GM19099 (cell line): ENCODE measurements around the gene UBN1.

ENCODE experiments used
- POLR2A ChIP-seq: IDR thresholded peaks from 3 replicates; pipeline ENCODE4 v1.6.1; 2011; ENCODE audit warnings: low read depth; ENCODE audit not compliant: insufficient read length; ENCODE audit errors: extremely low read depth

Gene UBN1

DNA sequence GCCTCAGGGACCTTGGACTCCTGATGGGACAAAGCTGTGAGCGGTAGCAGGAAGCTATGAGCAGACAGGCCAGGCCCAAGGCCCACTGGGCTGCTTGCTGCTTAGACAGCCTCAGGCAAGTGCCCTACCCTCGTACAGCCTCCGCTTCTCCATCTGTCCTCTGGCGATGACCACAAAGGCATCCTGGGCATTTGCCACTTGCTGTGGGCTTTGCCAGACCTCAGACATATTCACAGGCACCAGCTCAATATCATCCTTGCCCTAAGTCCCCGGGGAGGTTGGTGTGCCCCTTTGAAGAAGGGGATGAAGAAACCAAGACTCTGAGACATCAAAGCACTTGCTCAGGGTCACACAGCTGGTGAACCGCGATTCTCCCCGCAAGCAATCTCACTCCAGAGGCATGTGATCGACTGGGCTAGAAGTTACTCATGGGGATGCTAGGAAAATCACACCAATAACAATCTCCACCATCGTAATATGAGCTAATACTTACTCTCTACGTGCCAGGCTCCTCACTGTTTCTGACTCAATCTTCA is 68.0 kb downstream of the UBN1 start:
- no peak for TF ChIP-seq POLR2A

DNA sequence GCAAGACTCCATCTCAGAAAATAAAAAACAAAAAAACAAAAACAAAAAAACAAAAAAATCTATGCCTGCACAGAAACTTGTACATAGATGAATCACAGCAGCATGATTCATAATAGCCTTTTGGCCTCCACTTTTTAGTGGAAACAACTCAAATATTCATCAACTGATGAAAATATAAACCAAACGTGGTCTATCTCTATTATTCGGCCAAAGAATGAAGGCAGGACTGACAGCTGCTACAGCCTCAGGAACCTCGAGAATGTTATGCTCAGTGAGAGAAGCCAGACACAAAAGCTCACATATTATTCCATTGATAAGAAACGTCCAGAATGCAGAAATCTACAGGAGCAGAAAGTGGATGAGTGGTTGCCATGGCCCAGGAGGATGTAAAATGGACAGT is 69.8 kb downstream of the UBN1 start:
- no peak for TF ChIP-seq POLR2A

DNA sequence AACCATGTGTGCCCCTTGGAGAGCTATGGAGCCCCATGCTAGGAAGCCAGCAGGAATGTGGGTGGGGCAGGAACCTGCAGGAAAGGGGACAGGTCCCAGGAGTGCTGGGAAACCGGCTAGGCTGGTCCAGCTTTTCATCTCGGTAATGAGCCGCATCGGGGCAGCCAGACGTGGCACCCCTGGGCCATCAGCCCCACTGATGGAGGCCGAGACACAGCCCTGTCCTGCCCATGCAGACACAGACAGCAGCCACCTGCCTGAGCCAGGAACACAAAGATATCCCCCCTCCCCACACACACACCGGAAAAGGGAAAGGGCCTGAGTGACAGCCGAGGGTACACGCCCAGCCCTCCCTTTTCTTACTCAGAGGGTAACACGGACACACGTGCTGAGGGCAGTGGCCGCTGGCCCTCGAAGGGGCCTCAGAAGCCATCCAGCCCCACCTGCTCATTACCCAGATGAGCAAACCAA is 71.5 kb downstream of the UBN1 start:
- no peak for TF ChIP-seq POLR2A

DNA sequence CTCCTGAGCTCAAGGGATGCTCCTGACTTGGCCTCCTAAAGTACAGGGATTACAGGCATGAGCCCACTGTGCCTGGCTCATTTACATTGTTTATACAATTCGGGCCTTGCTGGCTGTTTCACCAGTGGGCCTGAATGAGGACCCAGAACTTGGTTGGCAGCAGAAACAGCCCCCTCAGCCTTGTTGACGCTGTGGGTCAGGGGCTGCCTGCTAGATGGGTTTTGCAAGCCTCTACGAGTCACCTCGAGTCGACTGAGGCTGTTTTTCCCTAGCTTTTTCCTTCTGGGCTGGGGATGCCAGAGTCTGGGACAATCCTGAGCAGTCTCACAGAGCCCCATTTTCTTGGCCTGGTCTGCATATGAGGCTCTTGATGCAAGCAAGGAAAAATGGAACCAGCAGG is 73.5 kb downstream of the UBN1 start:
- no peak for TF ChIP-seq POLR2A

DNA sequence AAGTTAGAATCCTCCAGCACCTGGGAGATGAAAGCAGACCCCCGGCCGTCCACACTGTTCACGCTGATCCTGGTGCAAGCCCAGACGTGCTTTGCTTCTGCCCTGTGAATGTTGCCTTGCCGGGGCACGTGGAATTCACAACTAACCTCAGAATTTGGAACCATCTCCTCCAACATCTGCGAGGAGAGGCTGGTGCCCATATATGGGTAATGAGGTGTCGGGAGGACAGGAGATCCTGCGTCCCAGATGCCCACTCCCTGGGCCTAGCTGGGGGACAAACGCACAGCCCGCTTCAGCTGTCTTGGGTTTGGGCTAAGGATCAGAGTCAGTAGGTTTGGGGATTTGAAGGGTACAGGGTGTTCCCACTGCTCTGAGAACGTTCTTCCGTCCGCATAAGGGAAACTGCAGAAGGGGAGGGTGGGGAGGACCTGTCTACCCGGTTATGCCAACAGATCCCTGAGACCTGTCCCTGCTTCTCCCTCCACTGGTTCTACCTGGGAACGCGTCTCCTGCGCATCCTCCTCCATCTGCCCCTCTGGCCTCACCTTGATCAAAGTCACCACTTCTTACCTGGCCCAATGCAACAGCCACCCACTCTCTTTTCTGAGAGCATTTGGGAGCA is 75.6 kb downstream of the UBN1 start:
- no peak for TF ChIP-seq POLR2A

DNA sequence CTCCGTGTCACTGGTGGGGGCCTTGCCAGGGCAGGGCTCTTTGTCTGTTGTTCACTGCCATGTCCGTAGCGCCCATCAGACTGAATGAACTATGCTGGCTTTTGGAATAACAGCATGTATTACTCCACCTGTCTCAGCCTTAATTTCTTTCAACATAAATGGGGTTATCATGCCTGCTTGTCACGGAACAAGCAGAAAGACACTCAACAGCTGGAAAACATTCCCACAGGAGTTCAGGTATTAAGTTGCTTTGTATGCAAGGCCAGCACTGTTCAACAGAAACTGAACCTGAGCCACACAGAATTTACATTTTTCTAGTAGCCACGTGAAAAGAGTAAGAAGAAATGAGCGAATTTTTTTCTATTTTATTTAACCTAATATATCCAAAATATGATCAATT is 76.6 kb downstream of the UBN1 start:
- TF ChIP-seq POLR2A = no peak

DNA sequence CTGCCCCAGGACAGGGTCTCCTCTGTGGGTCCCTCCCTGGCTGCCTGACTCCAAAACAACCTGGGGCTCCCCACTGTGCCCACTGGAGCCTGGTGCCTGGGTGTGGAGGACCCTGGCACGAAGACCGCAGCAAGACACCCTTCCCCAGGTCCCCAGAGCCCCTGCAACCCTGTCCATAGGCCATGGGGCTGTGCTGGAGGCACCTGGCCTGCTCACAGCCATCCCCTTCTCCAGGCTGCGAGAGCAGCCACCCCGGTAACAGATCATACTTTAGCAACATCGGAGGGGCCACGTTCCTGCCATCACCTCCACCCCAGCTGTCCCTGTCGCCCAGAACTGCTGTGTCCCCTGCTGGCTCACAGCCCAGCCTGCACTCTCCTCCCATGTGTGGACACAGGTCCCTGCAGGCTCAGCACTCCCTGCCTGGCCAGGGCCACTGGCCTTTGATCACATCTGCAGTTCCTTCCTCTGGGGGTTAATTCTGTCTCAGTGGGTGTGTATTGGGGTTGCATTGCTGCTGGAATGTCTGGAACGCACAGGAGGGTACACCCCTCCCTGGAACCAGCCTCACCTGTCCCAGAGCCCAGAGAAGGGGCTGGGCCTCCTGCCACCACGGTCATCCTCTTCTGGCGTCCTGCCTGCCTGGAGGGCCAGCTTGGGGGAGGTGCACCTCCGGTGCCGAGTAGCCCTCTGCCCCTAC is 77.5 kb downstream of the UBN1 start:
- no peak for TF ChIP-seq POLR2A

DNA sequence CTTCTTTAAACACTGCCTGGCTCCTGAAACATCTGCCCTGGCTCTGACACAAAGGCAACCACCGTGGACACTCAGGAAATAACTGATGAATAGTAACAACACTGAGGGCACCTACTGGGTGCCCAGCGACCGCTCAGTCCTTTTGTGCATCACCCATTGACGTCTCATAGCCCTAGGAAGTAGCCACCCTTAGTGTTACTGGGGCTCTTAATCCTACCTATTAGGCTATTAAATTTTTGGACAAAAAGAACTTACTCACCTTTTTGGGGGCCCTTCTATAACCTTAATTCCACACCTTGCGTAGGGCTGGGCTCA is 78.0 kb downstream of the UBN1 start:
- TF ChIP-seq POLR2A = no peak

DNA sequence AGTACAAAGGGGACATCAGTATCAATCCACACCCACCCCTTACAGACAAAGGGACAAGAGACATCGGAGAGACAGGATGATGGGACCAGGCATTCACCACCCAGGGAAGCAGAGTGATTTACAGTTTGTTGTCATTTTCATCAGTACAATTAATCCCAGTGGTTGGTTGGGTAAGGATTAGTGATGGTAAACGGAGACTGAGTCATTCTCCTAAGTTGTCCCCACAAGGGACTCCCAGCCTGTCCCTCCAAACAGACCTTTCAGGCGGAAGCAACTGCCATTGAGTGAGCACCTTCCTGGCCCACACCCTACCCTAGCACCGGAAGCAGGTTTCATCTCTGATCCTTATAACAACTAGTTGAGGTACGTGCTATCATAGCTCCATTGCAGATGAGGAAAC is 78.5 kb downstream of the UBN1 start:
- TF ChIP-seq POLR2A = no peak

DNA sequence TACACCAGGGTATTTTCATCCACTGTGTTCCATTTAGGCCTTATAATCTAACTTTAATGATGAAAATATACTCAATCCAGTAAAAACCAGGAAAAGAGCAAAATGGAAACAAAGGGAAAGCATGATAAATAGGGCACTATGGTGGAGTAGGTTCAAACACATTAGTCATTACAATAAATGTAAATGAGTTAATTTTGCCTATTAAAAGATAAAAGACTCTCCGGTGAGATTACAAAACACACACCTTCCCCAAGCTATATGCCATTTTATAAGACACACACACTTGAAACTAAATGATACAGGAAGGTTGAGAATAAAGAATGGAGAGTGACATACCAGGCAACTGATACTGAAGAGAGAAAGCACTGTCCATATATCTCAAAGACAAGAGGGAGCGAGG is 79.6 kb downstream of the UBN1 start:
- TF ChIP-seq POLR2A = no peak

DNA sequence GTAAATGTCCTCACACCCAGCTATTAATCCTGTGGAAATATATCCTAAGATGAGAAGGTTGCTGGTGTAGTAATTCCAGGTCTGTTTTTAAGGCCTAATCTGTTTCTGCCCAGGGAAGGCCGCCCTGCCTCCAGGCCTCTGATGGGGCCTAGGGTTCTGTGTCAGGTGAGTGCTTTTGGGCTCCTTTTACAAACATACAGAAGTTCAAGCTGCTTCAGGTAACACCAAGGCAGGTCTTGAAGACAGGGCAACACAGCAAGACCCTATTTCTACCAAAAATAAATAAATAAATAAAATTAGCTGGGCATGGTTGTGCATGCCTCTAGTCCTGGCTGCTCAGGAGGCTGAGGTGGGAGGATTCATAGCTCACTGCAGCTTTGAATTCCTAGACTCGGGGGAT is 80.4 kb downstream of the UBN1 start:
- TF ChIP-seq POLR2A = no peak

DNA sequence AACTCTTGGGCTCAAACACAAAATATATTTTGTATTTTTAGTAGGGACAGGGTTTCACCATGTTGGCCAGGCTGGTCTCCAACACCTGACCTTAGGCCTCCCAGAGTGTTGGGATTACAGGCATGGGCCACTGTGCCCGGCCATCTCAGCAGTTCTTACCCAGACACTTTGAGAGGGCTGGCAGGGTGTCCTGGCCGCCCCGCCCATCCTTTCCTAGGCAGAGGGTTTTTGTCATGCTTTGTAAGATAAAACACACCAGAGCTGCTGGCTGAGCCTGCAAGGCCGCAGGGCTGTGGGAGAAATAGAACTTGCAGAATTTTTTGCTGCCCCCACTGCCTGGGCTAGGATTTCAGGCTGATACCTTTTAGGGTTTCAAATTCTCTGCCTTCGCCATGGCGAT is 80.9 kb downstream of the UBN1 start:
- TF ChIP-seq POLR2A = no peak

DNA sequence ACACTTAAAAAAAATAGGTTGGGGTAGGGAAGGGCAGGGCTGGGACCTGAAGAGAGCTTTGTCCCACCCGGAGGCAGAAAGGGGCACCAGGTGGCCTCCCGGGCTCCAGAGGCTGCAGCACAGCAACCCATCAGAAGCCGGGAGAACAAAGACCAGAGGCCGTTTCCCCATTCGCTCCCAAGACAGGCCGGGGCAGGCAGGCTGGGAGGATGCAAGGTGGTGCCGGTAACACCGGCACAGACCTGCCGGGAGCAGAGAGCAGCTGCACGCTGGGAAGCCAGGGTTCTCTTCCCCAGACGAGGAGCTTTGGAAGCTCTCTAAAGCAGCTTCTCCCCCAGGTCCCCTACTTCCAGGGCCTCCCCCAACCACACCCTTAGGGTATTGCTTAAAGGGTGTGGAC is 84.1 kb downstream of the UBN1 start:
- TF ChIP-seq POLR2A = no peak
